ENCODE results near the gene PPP1R14B. TPM values are rescaled to one million over a fixed set of nuclear protein-coding genes. Genes with fewer than 3 reads are reported as not detected.

PPP1R14B gene
- total RNA-seq, 4 donors from 2014 or later, result 78.7 to 101 (median 99.0) TPM

- peak overlapping the region; percentile 5 to 47 (median 44) for H3K4me3 ChIP-seq
- no peaks in the 10 kb centered on the region for H3K9me3 ChIP-seq
- no peak for TF ChIP-seq CTCF (IDR thresholded peaks at IDR 0.05)
- TF ChIP-seq POLR2A (IDR thresholded peaks at IDR 0.05), result no peak
- no peaks in the 10 kb centered on the region for H3K36me3 ChIP-seq
- peak in 1 of 3 donors; percentile 48 for DNase-seq
- no peak overlapping the region for H3K27ac ChIP-seq
- peaks cover 0 to 16% (median 11%) of the 10 kb centered on the region in 4 donors for H3K4me1 ChIP-seq
- H3K27me3 ChIP-seq, result peaks cover 0 to 41% of the 10 kb centered on the region in 2 donors
Measured at GRCh38 chr11:64291752-64292459, 45.2 kb upstream of the PPP1R14B start.

GRCh38 chr11:64291262-64291751, 44.6 kb upstream of the PPP1R14B start, which contains the start of gene KCNK4:
KCNK4 (plus strand) TSS chr11:64291302; CDS start chr11:64293019, 1,717 bp downstream.
- no peak for TF ChIP-seq CTCF (IDR thresholded peaks at IDR 0.05)
- peaks cover 0 to 22% (median 12%) of the 10 kb centered on the region in 4 donors for H3K4me1 ChIP-seq
- H3K36me3 ChIP-seq, result no peaks in the 10 kb centered on the region
- peak in 1 of 3 donors; percentile 41 for DNase-seq
- H3K9me3 ChIP-seq, result no peaks in the 10 kb centered on the region
- H3K27ac ChIP-seq, result no peak within 1 kb of the TSS
- H3K27me3 ChIP-seq, result peaks cover 0 to 35% of the 10 kb centered on the region in 2 donors
- peak within 1 kb of the TSS; percentile 5 to 47 (median 44) for H3K4me3 ChIP-seq

GRCh38 chr11:64290352-64291261, 43.9 kb upstream of the PPP1R14B start:
- Histone ChIP-seq H3K27me3 (peaks cover 0 to 35% of the 10 kb centered on the region in 2 donors), H3K4me1 (peaks cover 0 to 27% (median 16%) of the 10 kb centered on the region in 4 donors), H3K36me3 (no peaks in the 10 kb centered on the region), H3K27ac (no peak overlapping the region), H3K4me3 (no peak overlapping the region), H3K9me3 (no peaks in the 10 kb centered on the region)
- peak in 1 of 3 donors; percentile 45 for DNase-seq
- no peak for TF ChIP-seq CTCF (IDR thresholded peaks at IDR 0.05)
- TF ChIP-seq POLR2A (IDR thresholded peaks at IDR 0.05), result no peak

DNA sequence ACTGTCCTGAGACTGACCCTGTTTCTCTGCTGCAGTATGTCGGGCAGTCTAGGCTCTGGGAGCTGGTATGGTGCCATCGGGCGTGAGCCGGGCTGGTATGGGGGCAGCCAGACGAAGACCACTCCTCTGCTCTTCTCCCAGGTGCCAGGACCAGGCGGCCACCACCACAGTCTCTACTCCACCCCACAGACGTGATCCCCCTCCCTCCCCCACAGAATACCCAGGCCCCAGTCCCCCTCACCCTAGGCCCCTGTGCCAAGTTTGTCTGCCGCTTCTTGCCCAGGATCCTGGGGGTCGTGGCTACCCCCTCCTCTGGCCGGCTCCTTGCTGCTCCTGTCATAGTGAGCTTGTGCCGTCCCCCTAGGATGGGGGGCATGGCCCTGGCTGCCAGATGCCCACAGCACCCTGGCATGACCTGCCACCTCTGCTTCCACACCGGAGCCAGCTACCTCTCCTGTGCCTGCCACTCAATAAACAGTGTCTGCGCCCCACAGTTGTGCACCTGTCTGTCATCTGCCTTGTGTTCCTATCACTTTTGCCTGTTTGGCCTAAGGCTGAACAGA, 42.3 kb upstream of the PPP1R14B start:
- Histone ChIP-seq H3K4me1 (peaks cover 0 to 28% (median 18%) of the 10 kb centered on the region in 4 donors), H3K27me3 (peaks cover 0 to 30% of the 10 kb centered on the region in 2 donors), H3K27ac (no peak overlapping the region), H3K4me3 (no peak overlapping the region), H3K9me3 (no peaks in the 10 kb centered on the region), H3K36me3 (no peaks in the 10 kb centered on the region)
- no peak for DNase-seq
- no peak for TF ChIP-seq POLR2A (IDR thresholded peaks at IDR 0.05)

DNA sequence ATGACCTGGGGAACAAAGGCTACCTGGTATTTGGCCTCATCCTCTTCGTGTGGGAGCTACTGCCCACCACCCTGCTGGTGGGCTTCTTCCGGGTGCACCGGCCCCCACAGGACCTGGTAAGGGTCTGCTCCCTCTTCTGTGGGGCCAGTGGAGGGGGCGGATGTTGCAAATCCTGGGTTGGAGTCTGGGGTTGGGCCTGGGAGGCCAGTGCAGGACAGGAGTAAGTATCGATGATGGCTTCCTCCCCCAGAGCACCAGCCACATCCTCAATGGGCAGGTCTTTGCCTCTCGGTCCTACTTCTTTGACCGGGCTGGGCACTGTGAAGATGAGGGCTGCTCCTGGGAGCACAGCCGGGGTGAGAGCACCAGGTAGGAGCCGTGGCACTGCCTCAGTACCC, 41.6 kb upstream of the PPP1R14B start:
- peaks cover 0 to 27% of the 10 kb centered on the region in 2 donors for H3K27me3 ChIP-seq
- DNase-seq, result no peak
- peaks cover 2 to 36% (median 23%) of the 10 kb centered on the region in 4 donors for H3K4me1 ChIP-seq
- H3K27ac ChIP-seq, result no peak overlapping the region
- no peaks in the 10 kb centered on the region for H3K9me3 ChIP-seq
- TF ChIP-seq POLR2A (IDR thresholded peaks at IDR 0.05) (no peak), CTCF (IDR thresholded peaks at IDR 0.05) (no peak)
- no peak overlapping the region for H3K4me3 ChIP-seq
- no peaks in the 10 kb centered on the region for H3K36me3 ChIP-seq

Measured in Peyer's patch (tissue), 4 donors.